Measurements from ENCODE around the gene GPX7. TPM values are rescaled to one million over a fixed set of nuclear protein-coding genes. Genes with fewer than 3 reads are reported as not detected.

The GPX7 gene
- total RNA-seq, 1 experiment from 2014 or later: not detected

GRCh38 chr1:52613636-52614373 is 11.6 kb downstream of the GPX7 start:
- Histone ChIP-seq H4K20me1 (ENCODE audit: insufficient read depth) (no peaks in the 10 kb centered on the region), H3K4me2 (no peak overlapping the region), H3K36me3 (ENCODE audit: low read depth) (no peaks in the 10 kb centered on the region), H3K9me2 (ENCODE audit: insufficient read depth) (no peaks in the 10 kb centered on the region), H3K27me3 (ENCODE audit: insufficient read depth, low read depth) (no peaks in the 10 kb centered on the region), H3K79me2 (ENCODE audit: low read depth) (no peaks in the 10 kb centered on the region), H3K27ac (no peak overlapping the region), H3K4me1 (replicated peaks; ENCODE audit: insufficient read depth) (no peaks in the 10 kb centered on the region), H3K9me3 (ENCODE audit: insufficient read depth, low read depth) (no peaks in the 10 kb centered on the region), H3K4me3 (no peak overlapping the region), H2AFZ (no peak overlapping the region), H3F3A (ENCODE audit: insufficient read depth, low read depth) (no peaks in the 10 kb centered on the region)
- ChIA-PET POLR2A (ENCODE audit: unreplicated experiment) (interaction anchor here (0.6 to 0.7 kb wide), 2 partner anchors 43 to 61 kb away, joined by 5 to 15 read pairs; partner anchors contain the start of gene TUT4), CTCF (no interaction called here)
- intact Hi-C loops (cut with micrococcal nuclease; ENCODE audit: unreplicated experiment): no loop called here
- TF ChIP-seq CTCF (conservative IDR thresholded peaks at IDR 0.05) (no peak), EZH2 (IDR thresholded peaks at IDR 0.05; ENCODE audit: low read depth) (no peak)
- no TSS peak for BruUV-seq (replicated peaks)
- DNase-seq: no peak

- Histone ChIP-seq H3K4me2 (no peak overlapping the region), H3K36me3 (ENCODE audit: low read depth) (no peaks in the 10 kb centered on the region), H3K9me2 (ENCODE audit: insufficient read depth) (no peaks in the 10 kb centered on the region), H3K4me1 (replicated peaks; ENCODE audit: insufficient read depth) (no peaks in the 10 kb centered on the region), H3F3A (ENCODE audit: insufficient read depth, low read depth) (no peaks in the 10 kb centered on the region), H3K4me3 (no peak overlapping the region), H3K27me3 (ENCODE audit: insufficient read depth, low read depth) (no peaks in the 10 kb centered on the region), H4K20me1 (ENCODE audit: insufficient read depth) (no peaks in the 10 kb centered on the region), H3K79me2 (ENCODE audit: low read depth) (no peaks in the 10 kb centered on the region), H2AFZ (no peak overlapping the region), H3K27ac (no peak overlapping the region), H3K9me3 (ENCODE audit: insufficient read depth, low read depth) (no peaks in the 10 kb centered on the region)
- ChIA-PET CTCF (no interaction called here), POLR2A (ENCODE audit: unreplicated experiment) (no interaction called here)
- no TSS peak for BruUV-seq (replicated peaks)
- no peak for DNase-seq
- TF ChIP-seq CTCF (conservative IDR thresholded peaks at IDR 0.05) (no peak), EZH2 (IDR thresholded peaks at IDR 0.05; ENCODE audit: low read depth) (no peak)
- intact Hi-C loops (cut with micrococcal nuclease; ENCODE audit: unreplicated experiment): no loop called here
These were observed 12.5 kb downstream of the GPX7 start for GRCh38 chr1:52614671-52615070.

- CTCF ChIA-PET: no interaction called here
- BruUV-seq (replicated peaks): no TSS peak
These were observed 13.4 kb downstream of the GPX7 start for GRCh38 chr1:52615489-52616042.

More at GRCh38 chr1:52615489-52616042, 13.4 kb downstream of the GPX7 start:
- no peaks in the 10 kb centered on the region for H3K36me3 ChIP-seq (ENCODE audit: low read depth)
- POLR2A ChIA-PET (ENCODE audit: unreplicated experiment): no interaction called here
- no peak overlapping the region for H3K4me2 ChIP-seq
- no peak overlapping the region for H2AFZ ChIP-seq
- no peaks in the 10 kb centered on the region for H3F3A ChIP-seq (ENCODE audit: insufficient read depth, low read depth)
- H3K9me2 ChIP-seq (ENCODE audit: insufficient read depth): no peaks in the 10 kb centered on the region
- intact Hi-C loops (cut with micrococcal nuclease; ENCODE audit: unreplicated experiment): no loop called here
- no peak for DNase-seq
- no peak for TF ChIP-seq CTCF (conservative IDR thresholded peaks at IDR 0.05)
- TF ChIP-seq EZH2 (IDR thresholded peaks at IDR 0.05; ENCODE audit: low read depth): no peak
- H3K79me2 ChIP-seq (ENCODE audit: low read depth): no peaks in the 10 kb centered on the region
- no peaks in the 10 kb centered on the region for H3K9me3 ChIP-seq (ENCODE audit: insufficient read depth, low read depth)
- H3K4me1 ChIP-seq (replicated peaks; ENCODE audit: insufficient read depth): no peaks in the 10 kb centered on the region
- H3K27ac ChIP-seq: no peak overlapping the region
- no peaks in the 10 kb centered on the region for H4K20me1 ChIP-seq (ENCODE audit: insufficient read depth)
- no peak overlapping the region for H3K4me3 ChIP-seq
- H3K27me3 ChIP-seq (ENCODE audit: insufficient read depth, low read depth): no peaks in the 10 kb centered on the region
